KOPT-K1 (cell line): ENCODE results near the gene ADAMTSL4.

Source experiments
- H3K27ac ChIP-seq: fragments of 200-600 bp; sonication (generic); 2 replicates; pipeline ENCODE4 v1.5.1; 2016; ENCODE audit warnings: antibody characterized with exemption, mild to moderate bottlenecking, low read depth, low read length; ENCODE audit not compliant: poor library complexity, severe bottlenecking
- H3K36me3 ChIP-seq: fragments of 200-600 bp; sonication (generic); 2 replicates; pipeline ENCODE4 v1.5.1; 2017; ENCODE audit warnings: antibody characterized with exemption, mild to moderate bottlenecking, low read length, moderate library complexity; ENCODE audit not compliant: insufficient read depth
- H3K9me3 ChIP-seq: fragments of 200-600 bp; sonication (generic); 2 replicates; pipeline ENCODE4 v1.5.1; 2017; ENCODE audit warnings: antibody characterized with exemption, low read length, mild to moderate bottlenecking; ENCODE audit not compliant: insufficient read depth, poor library complexity, severe bottlenecking

ADAMTSL4 gene

GRCh38 chr1:150546294-150546937, 2.8 kb upstream of the ADAMTSL4 start:
- H3K27ac ChIP-seq: no peak overlapping the region
- H3K36me3 ChIP-seq: no peaks in the 10 kb centered on the region
- H3K9me3 ChIP-seq: no peaks in the 10 kb centered on the region

- H3K27ac ChIP-seq: no peak overlapping the region
- no peaks in the 10 kb centered on the region for H3K9me3 ChIP-seq
- no peaks in the 10 kb centered on the region for H3K36me3 ChIP-seq
Measured at GRCh38 chr1:150548324-150548631, 930 bp upstream of the ADAMTSL4 start.

- Histone ChIP-seq H3K27ac (no peak overlapping the region), H3K9me3 (no peaks in the 10 kb centered on the region), H3K36me3 (no peaks in the 10 kb centered on the region)
Measured at GRCh38 chr1:150549496-150550221, 451 bp downstream of the ADAMTSL4 start.

GRCh38 chr1:150550222-150551050, 1.2 kb downstream of the ADAMTSL4 start:
- no peaks in the 10 kb centered on the region for H3K36me3 ChIP-seq
- H3K27ac ChIP-seq: no peak overlapping the region
- no peaks in the 10 kb centered on the region for H3K9me3 ChIP-seq

- Histone ChIP-seq H3K9me3 (no peaks in the 10 kb centered on the region), H3K36me3 (no peaks in the 10 kb centered on the region), H3K27ac (no peak overlapping the region)
Measured at GRCh38 chr1:150551051-150551783, 2.0 kb downstream of the ADAMTSL4 start.

GRCh38 chr1:150551784-150552127, 2.5 kb downstream of the ADAMTSL4 start:
- H3K36me3 ChIP-seq: no peaks in the 10 kb centered on the region
- no peak overlapping the region for H3K27ac ChIP-seq
- H3K9me3 ChIP-seq: no peaks in the 10 kb centered on the region

- no peaks in the 10 kb centered on the region for H3K36me3 ChIP-seq
- H3K27ac ChIP-seq: no peak overlapping the region
- H3K9me3 ChIP-seq: no peaks in the 10 kb centered on the region
Measured at GRCh38 chr1:150552128-150552910, 3.1 kb downstream of the ADAMTSL4 start.

- H3K9me3 ChIP-seq: no peaks in the 10 kb centered on the region
- H3K27ac ChIP-seq: no peak overlapping the region
- H3K36me3 ChIP-seq: no peaks in the 10 kb centered on the region
Measured at GRCh38 chr1:150552911-150553289, 3.7 kb downstream of the ADAMTSL4 start.

- Histone ChIP-seq H3K9me3 (no peaks in the 10 kb centered on the region), H3K27ac (no peak overlapping the region), H3K36me3 (no peaks in the 10 kb centered on the region)
Measured at GRCh38 chr1:150553392-150554085, 4.3 kb downstream of the ADAMTSL4 start.

GRCh38 chr1:150554086-150554452, 4.9 kb downstream of the ADAMTSL4 start:
- H3K36me3 ChIP-seq: no peaks in the 10 kb centered on the region
- no peaks in the 10 kb centered on the region for H3K9me3 ChIP-seq
- H3K27ac ChIP-seq: no peak overlapping the region

- H3K36me3 ChIP-seq: no peaks in the 10 kb centered on the region
- no peak overlapping the region for H3K27ac ChIP-seq
- no peaks in the 10 kb centered on the region for H3K9me3 ChIP-seq
Measured at GRCh38 chr1:150555198-150555970, 6.2 kb downstream of the ADAMTSL4 start.

- H3K36me3 ChIP-seq: no peaks in the 10 kb centered on the region
- no peaks in the 10 kb centered on the region for H3K9me3 ChIP-seq
- no peak overlapping the region for H3K27ac ChIP-seq
Measured at GRCh38 chr1:150555971-150556865, 7.0 kb downstream of the ADAMTSL4 start.
